Astrocyte (in vitro differentiated cells and primary cell): ENCODE measurements around the gene NXT2. TPM values are rescaled to one million over a fixed set of nuclear protein-coding genes. Genes with fewer than 3 reads are reported as not detected.
"Not testable (repeated sequence)": the region's sequence is repeated elsewhere in the genome, so short reads cannot be mapped to it uniquely, and the experiment has no call there.

Experiments used
- DNase-seq: peaks from one replicate; pipeline ENCODE4 v3.0.0-alpha.2; 2010; ENCODE audit warnings: low read depth
- FAIRE-seq: peaks from 2 replicates; lab custom pipeline; 2011; peaks lifted over from hg19 to GRCh38; lab: Jason Lieb, UNC
- H2AFZ ChIP-seq: 2 replicates; pipeline ENCODE4 v1.6.0; 2012; ENCODE audit warnings: low read depth, low read length, inconsistent platforms
- H3K27ac ChIP-seq: 2 replicates; pipeline ENCODE4 v1.5.1; 2011; ENCODE audit warnings: low read depth, low read length, inconsistent platforms
- H3K27me3 ChIP-seq: 2 replicates; pipeline ENCODE4 v1.6.0; 2011; ENCODE audit warnings: low read length, inconsistent platforms; ENCODE audit not compliant: insufficient read depth
- H3K36me3 ChIP-seq: 2 replicates; pipeline ENCODE4 v1.5.1; 2011; ENCODE audit warnings: low read length, inconsistent platforms; ENCODE audit not compliant: insufficient read depth
- H3K4me1 ChIP-seq: 2 replicates; pipeline ENCODE4 v1.5.1; 2011; ENCODE audit warnings: low read length, inconsistent platforms; ENCODE audit not compliant: insufficient read depth
- H3K4me2 ChIP-seq: 2 replicates; pipeline ENCODE4 v1.6.0; 2012; ENCODE audit warnings: low read length, inconsistent platforms
- H3K4me3 ChIP-seq: 2 replicates; pipeline ENCODE4 v1.5.1; 2011; ENCODE audit warnings: low read depth, mild to moderate bottlenecking, low read length, inconsistent platforms; ENCODE audit not compliant: insufficient read depth
- H3K79me2 ChIP-seq: 2 replicates; pipeline ENCODE4 v1.6.0; 2012; ENCODE audit warnings: mild to moderate bottlenecking, low read length, inconsistent platforms; ENCODE audit not compliant: insufficient read depth
- H3K9ac ChIP-seq: 2 replicates; pipeline ENCODE4 v1.6.0; 2012; ENCODE audit warnings: mild to moderate bottlenecking, low read length, inconsistent platforms
- H3K9me3 ChIP-seq: 2 replicates; pipeline ENCODE4 v1.5.1; 2012; ENCODE audit warnings: low read depth, mild to moderate bottlenecking, low read length, inconsistent platforms; ENCODE audit not compliant: insufficient read depth
- H4K20me1 ChIP-seq: 2 replicates; pipeline ENCODE4 v1.6.0; 2012; ENCODE audit warnings: low read length, inconsistent platforms; ENCODE audit not compliant: insufficient read depth
- H3K27ac Mint-ChIP-seq: one replicate; pipeline ENCODE4 v1.8.0; 2021; ENCODE audit warnings: mild to moderate bottlenecking, mixed read lengths; ENCODE audit not compliant: unreplicated experiment
- H3K27me3 Mint-ChIP-seq: one replicate; pipeline ENCODE4 v1.8.0; 2021; ENCODE audit warnings: low read depth, mixed read lengths; ENCODE audit not compliant: unreplicated experiment
- H3K36me3 Mint-ChIP-seq: one replicate; pipeline ENCODE4 v1.8.0; 2021; ENCODE audit warnings: low read depth, mixed read lengths; ENCODE audit not compliant: unreplicated experiment
- H3K4me1 Mint-ChIP-seq: one replicate; pipeline ENCODE4 v1.8.0; 2021; ENCODE audit warnings: low read depth, mixed read lengths; ENCODE audit not compliant: unreplicated experiment
- H3K4me3 Mint-ChIP-seq: one replicate; pipeline ENCODE4 v1.8.0; 2021; ENCODE audit warnings: mild to moderate bottlenecking, moderate library complexity, mixed read lengths; ENCODE audit not compliant: unreplicated experiment
- H3K9me3 Mint-ChIP-seq: one replicate; pipeline ENCODE4 v1.8.0; 2021; ENCODE audit warnings: mild to moderate bottlenecking, mixed read lengths; ENCODE audit not compliant: unreplicated experiment
- EZH2 ChIP-seq: IDR thresholded peaks from 2 replicates; pipeline ENCODE4 v1.6.1; 2012; ENCODE audit warnings: mild to moderate bottlenecking, low read length, inconsistent platforms; ENCODE audit not compliant: insufficient read depth
- total RNA-seq: library from RNA; stranded (reverse); gene quantifications from 2 replicates; pipeline ENCODE4 v1.2.1, GENCODE V29; 2021
- TF ChIP-seq, protein P1 (sequence below): IDR thresholded peaks from 2 replicates; pipeline ENCODE4 v1.5.1; 2011; ENCODE audit warnings: low read depth, mild to moderate bottlenecking, inconsistent platforms, low read length, moderate library complexity; ENCODE audit not compliant: insufficient read depth

The NXT2 gene
- total RNA-seq, 1 donor from 2014 or later, result 3.9 TPM

DNA sequence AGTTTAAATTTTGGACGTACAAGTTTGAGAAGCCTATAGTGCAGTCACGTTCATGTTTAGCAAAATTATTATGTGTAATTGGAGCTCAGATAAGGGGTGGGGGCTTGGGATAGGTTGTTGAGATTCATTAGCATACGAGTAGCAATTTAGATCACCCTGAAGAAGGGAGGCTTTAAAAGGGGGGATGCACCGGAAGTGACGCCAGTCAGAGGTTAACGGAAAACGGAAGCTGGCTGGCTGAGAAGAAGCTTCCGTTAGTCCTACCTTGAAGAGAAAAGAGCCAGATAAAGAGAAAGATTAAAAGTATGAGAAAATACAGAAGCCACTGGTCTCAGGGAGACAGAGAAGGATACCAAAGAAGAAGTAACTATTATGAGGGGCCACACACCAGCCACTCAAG lies 1.1 kb upstream of the NXT2 start:
- Mint-ChIP-seq H3K9me3 (no peaks in the 10 kb centered on the region), H3K4me3 (peak overlapping the region; percentile 45), H3K36me3 (no peaks in the 10 kb centered on the region), H3K4me1 (peaks cover 2% of the 10 kb centered on the region), H3K27me3 (peaks cover 20% of the 10 kb centered on the region), H3K27ac (no peak overlapping the region)
- H3K9ac ChIP-seq, result no peak overlapping the region
- no peak overlapping the region for H2AFZ ChIP-seq
- H3K79me2 ChIP-seq, result no peaks in the 10 kb centered on the region
- FAIRE-seq (peak; percentile 37), DNase-seq (no peak)
- H3K27me3 ChIP-seq, result no peaks in the 10 kb centered on the region
- no peaks in the 10 kb centered on the region for H3K9me3 ChIP-seq
- no peak overlapping the region for H3K27ac ChIP-seq
- H3K4me3 ChIP-seq, result no peak overlapping the region
- TF ChIP-seq, protein P1, sequence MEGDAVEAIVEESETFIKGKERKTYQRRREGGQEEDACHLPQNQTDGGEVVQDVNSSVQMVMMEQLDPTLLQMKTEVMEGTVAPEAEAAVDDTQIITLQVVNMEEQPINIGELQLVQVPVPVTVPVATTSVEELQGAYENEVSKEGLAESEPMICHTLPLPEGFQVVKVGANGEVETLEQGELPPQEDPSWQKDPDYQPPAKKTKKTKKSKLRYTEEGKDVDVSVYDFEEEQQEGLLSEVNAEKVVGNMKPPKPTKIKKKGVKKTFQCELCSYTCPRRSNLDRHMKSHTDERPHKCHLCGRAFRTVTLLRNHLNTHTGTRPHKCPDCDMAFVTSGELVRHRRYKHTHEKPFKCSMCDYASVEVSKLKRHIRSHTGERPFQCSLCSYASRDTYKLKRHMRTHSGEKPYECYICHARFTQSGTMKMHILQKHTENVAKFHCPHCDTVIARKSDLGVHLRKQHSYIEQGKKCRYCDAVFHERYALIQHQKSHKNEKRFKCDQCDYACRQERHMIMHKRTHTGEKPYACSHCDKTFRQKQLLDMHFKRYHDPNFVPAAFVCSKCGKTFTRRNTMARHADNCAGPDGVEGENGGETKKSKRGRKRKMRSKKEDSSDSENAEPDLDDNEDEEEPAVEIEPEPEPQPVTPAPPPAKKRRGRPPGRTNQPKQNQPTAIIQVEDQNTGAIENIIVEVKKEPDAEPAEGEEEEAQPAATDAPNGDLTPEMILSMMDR, result no peak
- no peak overlapping the region for H3K4me2 ChIP-seq
- H3K4me1 ChIP-seq, result no peaks in the 10 kb centered on the region
- H3K36me3 ChIP-seq, result no peaks in the 10 kb centered on the region
- H4K20me1 ChIP-seq, result no peaks in the 10 kb centered on the region

DNA sequence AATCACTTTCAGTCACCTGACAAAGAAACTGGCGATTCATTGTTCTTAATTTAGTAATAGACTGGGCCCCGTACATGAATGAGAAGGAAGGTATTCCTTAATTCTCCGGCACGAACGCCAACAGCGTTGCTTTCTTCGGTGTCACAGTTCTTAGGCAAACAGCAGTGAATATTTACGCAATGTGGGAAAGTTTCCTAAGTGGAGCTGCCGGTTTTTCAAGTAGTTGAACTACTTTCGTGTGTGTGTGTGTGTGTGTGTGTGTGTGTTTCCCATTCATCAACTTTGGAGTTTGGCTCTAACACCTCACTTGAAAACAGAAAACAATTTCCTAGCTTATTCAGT lies 651 bp downstream of the NXT2 start:
- FAIRE-seq (peak; percentile 66), DNase-seq (peak; percentile 67)
- no peaks in the 10 kb centered on the region for H3K27me3 ChIP-seq

DNA sequence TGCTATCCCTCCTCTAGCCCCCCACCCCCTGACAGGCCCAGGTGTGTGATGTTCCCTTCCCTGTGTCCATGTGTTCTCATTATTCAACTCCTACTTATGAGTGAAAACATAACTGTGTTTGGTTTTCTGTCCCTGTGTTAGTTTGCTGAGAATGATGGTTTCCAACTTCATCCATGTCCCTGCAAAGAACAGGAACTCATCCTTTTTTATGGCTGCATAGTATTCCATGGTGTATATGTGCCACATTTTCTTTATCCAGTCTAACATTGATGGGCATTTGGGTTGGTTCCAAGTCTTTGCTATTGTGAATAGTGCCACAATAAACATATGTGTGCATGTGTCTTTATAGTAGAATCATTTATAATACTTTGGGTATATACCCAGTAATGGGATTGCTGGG lies 2.4 kb downstream of the NXT2 start:
- not testable (repeated sequence) for H3K4me1 ChIP-seq, H3K27ac ChIP-seq, H3K9ac ChIP-seq, H3K36me3 ChIP-seq, H3K4me1 Mint-ChIP-seq, FAIRE-seq, H3K36me3 Mint-ChIP-seq, H3K27ac Mint-ChIP-seq, H3K79me2 ChIP-seq, H3K4me3 Mint-ChIP-seq, H3K9me3 Mint-ChIP-seq, H3K4me3 ChIP-seq, H3K4me2 ChIP-seq, H3K27me3 ChIP-seq, H2AFZ ChIP-seq, DNase-seq, H4K20me1 ChIP-seq, H3K9me3 ChIP-seq, H3K27me3 Mint-ChIP-seq

More for the DNA sequence above, 651 bp downstream of the NXT2 start:
- Histone ChIP-seq H3K4me1 (no peaks in the 10 kb centered on the region), H4K20me1 (no peaks in the 10 kb centered on the region), H3K36me3 (no peaks in the 10 kb centered on the region), H2AFZ (peak overlapping the region; percentile 78), H3K4me2 (peak overlapping the region; percentile 92), H3K9me3 (no peaks in the 10 kb centered on the region), H3K9ac (peak overlapping the region; percentile 94), H3K79me2 (no peaks in the 10 kb centered on the region), H3K4me3 (peak overlapping the region; percentile 87), H3K27ac (peak overlapping the region; percentile 91)
- no peak for TF ChIP-seq EZH2
- H3K4me3 Mint-ChIP-seq, result peak overlapping the region; percentile 91
- H3K27me3 Mint-ChIP-seq, result peaks cover 14% of the 10 kb centered on the region
- peaks cover 2% of the 10 kb centered on the region for H3K4me1 Mint-ChIP-seq
- H3K36me3 Mint-ChIP-seq, result no peaks in the 10 kb centered on the region
- H3K9me3 Mint-ChIP-seq, result no peaks in the 10 kb centered on the region
- H3K27ac Mint-ChIP-seq, result peak overlapping the region; percentile 77

DNA sequence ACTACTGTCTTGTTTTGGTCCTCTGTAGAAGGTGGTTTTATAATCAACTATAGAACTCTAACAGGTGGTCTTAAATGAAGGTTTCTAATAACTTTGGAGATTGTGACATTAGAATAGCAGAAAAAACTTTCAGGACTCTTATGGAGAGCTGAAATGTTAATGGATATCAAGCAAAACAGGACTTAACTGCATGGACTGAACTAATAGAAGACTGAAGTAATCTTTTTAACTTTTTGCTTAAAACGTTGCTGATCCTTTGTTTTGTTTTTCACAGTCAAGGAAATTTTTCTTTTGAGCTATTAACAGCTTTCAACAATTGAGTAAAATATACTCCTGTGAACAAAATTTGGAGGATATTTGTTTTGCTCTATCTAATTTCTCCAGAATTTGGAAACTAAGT lies 17.2 kb downstream of the NXT2 start:
- Histone ChIP-seq H3K27ac (no peak overlapping the region), H2AFZ (no peak overlapping the region), H3K9ac (no peak overlapping the region), H3K79me2 (no peaks in the 10 kb centered on the region), H3K27me3 (no peaks in the 10 kb centered on the region), H4K20me1 (no peaks in the 10 kb centered on the region), H3K9me3 (no peaks in the 10 kb centered on the region), H3K4me3 (no peak overlapping the region), H3K4me1 (no peaks in the 10 kb centered on the region), H3K4me2 (no peak overlapping the region), H3K36me3 (no peaks in the 10 kb centered on the region)
- no peak for TF ChIP-seq EZH2
- TF ChIP-seq, protein P1, result no peak
- no peak overlapping the region for H3K4me3 Mint-ChIP-seq
- H3K27me3 Mint-ChIP-seq, result no peaks in the 10 kb centered on the region
- peak; percentile 97 for FAIRE-seq
- no peak overlapping the region for H3K27ac Mint-ChIP-seq
- DNase-seq, result no peak
- H3K36me3 Mint-ChIP-seq, result no peaks in the 10 kb centered on the region
- H3K4me1 Mint-ChIP-seq, result no peaks in the 10 kb centered on the region
- H3K9me3 Mint-ChIP-seq, result no peaks in the 10 kb centered on the region

DNA sequence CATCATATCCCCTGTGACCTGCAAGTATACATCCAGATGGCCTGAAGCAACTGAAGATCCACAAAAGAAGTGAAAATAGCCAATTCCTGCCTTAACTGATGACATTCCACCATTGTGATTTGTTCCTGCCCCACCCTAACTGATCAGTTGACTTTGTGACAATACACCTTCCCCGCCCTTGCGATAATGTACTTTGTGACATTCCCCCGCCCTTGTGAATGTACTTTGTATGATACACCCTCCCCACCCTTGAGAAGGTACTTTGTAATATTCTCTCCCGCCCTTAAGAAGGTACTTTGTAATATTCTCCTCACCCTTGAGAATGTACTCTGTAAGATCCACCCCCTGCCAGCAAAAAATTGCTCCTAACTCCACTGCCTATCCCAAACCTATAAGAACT lies 39.4 kb downstream of the NXT2 start:
- H3K9me3 ChIP-seq, H3K27me3 ChIP-seq, H3K36me3 Mint-ChIP-seq, H3K27me3 Mint-ChIP-seq, DNase-seq, H3K36me3 ChIP-seq, H3K4me1 Mint-ChIP-seq, H3K9me3 Mint-ChIP-seq, H4K20me1 ChIP-seq, H3K4me1 ChIP-seq, H3K4me2 ChIP-seq, H3K9ac ChIP-seq, H3K79me2 ChIP-seq, H3K27ac ChIP-seq, FAIRE-seq, H3K27ac Mint-ChIP-seq, H3K4me3 Mint-ChIP-seq, H2AFZ ChIP-seq, H3K4me3 ChIP-seq: not testable (repeated sequence)
